ENCODE measurements around the gene DNAJC10. TPM values are rescaled to one million over a fixed set of nuclear protein-coding genes. Genes with fewer than 3 reads are reported as not detected.

Gene DNAJC10
- total and polyA plus RNA-seq, 9 donors = 23.4 to 103 (median 65.7) TPM

GRCh38 chr2:182831921-182832320 lies 115.9 kb downstream of the DNAJC10 start:
- 62 to 68% (median 63%) methylated on average over 3 of the region's 3 CpGs for WGBS, 3 donors
- no peak for DNase-seq
- no peaks in the 10 kb centered on the region for H3K36me3 ChIP-seq
- no peak overlapping the region for H3K4me3 ChIP-seq
- H3K27me3 ChIP-seq = no peaks in the 10 kb centered on the region
- no peak overlapping the region for H3K27ac ChIP-seq
- no peaks in the 10 kb centered on the region for H3K9me3 ChIP-seq
- H3K4me1 ChIP-seq (ENCODE audit: insufficient read depth) = no peaks in the 10 kb centered on the region
- no peak for TF ChIP-seq EP300 (IDR thresholded peaks at IDR 0.05)
- TF ChIP-seq CTCF (IDR thresholded peaks at IDR 0.05) = no peak
- intact Hi-C loops (cut with DNase I) = no loop called here

GRCh38 chr2:182833084-182833854 lies 117.2 kb downstream of the DNAJC10 start:
- no peak for TF ChIP-seq POLR2A (IDR thresholded peaks at IDR 0.05)
- TF ChIP-seq EP300 (IDR thresholded peaks at IDR 0.05) = no peak
- TF ChIP-seq CTCF (IDR thresholded peaks at IDR 0.05) = no peak
- Histone ChIP-seq H3K36me3 (no peaks in the 10 kb centered on the region), H3K27ac (no peak overlapping the region), H3K9me3 (no peaks in the 10 kb centered on the region), H3K4me1 (ENCODE audit: insufficient read depth) (no peaks in the 10 kb centered on the region), H3K27me3 (no peaks in the 10 kb centered on the region), H3K4me3 (no peak overlapping the region)
- intact Hi-C loops (cut with DNase I) = no loop called here
- no peak for DNase-seq
- 85 to 93% (median 91%) methylated on average over 9 of the region's 9 CpGs for WGBS, 3 donors

GRCh38 chr2:182834293-182834692 lies 118.2 kb downstream of the DNAJC10 start:
- no peaks in the 10 kb centered on the region for H3K27me3 ChIP-seq
- no peaks in the 10 kb centered on the region for H3K4me1 ChIP-seq (ENCODE audit: insufficient read depth)
- H3K9me3 ChIP-seq = no peaks in the 10 kb centered on the region
- no peaks in the 10 kb centered on the region for H3K36me3 ChIP-seq
- intact Hi-C loops (cut with DNase I) = no loop called here
- no peak overlapping the region for H3K27ac ChIP-seq
- WGBS, 3 donors = 20 to 61% (median 29%) methylated on average over 1 of the region's 1 CpG
- TF ChIP-seq EP300 (IDR thresholded peaks at IDR 0.05) (no peak), POLR2A (IDR thresholded peaks at IDR 0.05) (no peak), CTCF (IDR thresholded peaks at IDR 0.05) (no peak)
- no peak for DNase-seq
- no peak overlapping the region for H3K4me3 ChIP-seq

- Histone ChIP-seq H3K4me1 (ENCODE audit: insufficient read depth) (no peaks in the 10 kb centered on the region), H3K36me3 (no peaks in the 10 kb centered on the region), H3K4me3 (no peak overlapping the region), H3K27ac (no peak overlapping the region), H3K9me3 (no peaks in the 10 kb centered on the region), H3K27me3 (no peaks in the 10 kb centered on the region)
- WGBS, 3 donors = 45 to 73% (median 52%) methylated on average over 3 of the region's 3 CpGs
- intact Hi-C loops (cut with DNase I) = no loop called here
- TF ChIP-seq CTCF (IDR thresholded peaks at IDR 0.05) (no peak), EP300 (IDR thresholded peaks at IDR 0.05) (no peak), POLR2A (IDR thresholded peaks at IDR 0.05) (no peak)
- DNase-seq = no peak
These were observed 120.4 kb downstream of the DNAJC10 start for GRCh38 chr2:182836451-182836850.

Small RNA genes lying within 50 kb of the gene (small RNA-seq; reads per million reads assigned to genes)
- gene RF00019 = not detected

Other genes with a start within 250 kb of the DNAJC10 start
- gene FRZB, start 150.4 kb downstream of the DNAJC10 start, total RNA-seq = 1 to 10 TPM; 2.8 to 6.3 (median 3.8) TPM
- gene FRZB, start 150.4 kb downstream of the DNAJC10 start, polyA plus RNA-seq = 10 to 100 TPM; 12.6 to 22.8 TPM

Data from ovary (tissue), 9 donors.